Camera-type eye (tissue), 1 donor: ENCODE data around the gene BLOC1S5. TPM values are rescaled to one million over a fixed set of nuclear protein-coding genes. Genes with fewer than 3 reads are reported as not detected.

Experiments used
- total RNA-seq: library from RNA; depleted of rRNA; stranded (reverse); fragments of >200 nt; gene quantifications from one replicate; pipeline ENCODE4 v1.2.3, GENCODE V29; 2014

BLOC1S5 gene, protein sequence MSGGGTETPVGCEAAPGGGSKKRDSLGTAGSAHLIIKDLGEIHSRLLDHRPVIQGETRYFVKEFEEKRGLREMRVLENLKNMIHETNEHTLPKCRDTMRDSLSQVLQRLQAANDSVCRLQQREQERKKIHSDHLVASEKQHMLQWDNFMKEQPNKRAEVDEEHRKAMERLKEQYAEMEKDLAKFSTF
- total RNA-seq = 29.0 TPM

GRCh38 chr6:8063761-8064637 is at the start of gene BLOC1S5:
BLOC1S5 (minus strand) TSS chr6:8064389; CDS start chr6:8064376, 13 bp downstream.

DNA sequence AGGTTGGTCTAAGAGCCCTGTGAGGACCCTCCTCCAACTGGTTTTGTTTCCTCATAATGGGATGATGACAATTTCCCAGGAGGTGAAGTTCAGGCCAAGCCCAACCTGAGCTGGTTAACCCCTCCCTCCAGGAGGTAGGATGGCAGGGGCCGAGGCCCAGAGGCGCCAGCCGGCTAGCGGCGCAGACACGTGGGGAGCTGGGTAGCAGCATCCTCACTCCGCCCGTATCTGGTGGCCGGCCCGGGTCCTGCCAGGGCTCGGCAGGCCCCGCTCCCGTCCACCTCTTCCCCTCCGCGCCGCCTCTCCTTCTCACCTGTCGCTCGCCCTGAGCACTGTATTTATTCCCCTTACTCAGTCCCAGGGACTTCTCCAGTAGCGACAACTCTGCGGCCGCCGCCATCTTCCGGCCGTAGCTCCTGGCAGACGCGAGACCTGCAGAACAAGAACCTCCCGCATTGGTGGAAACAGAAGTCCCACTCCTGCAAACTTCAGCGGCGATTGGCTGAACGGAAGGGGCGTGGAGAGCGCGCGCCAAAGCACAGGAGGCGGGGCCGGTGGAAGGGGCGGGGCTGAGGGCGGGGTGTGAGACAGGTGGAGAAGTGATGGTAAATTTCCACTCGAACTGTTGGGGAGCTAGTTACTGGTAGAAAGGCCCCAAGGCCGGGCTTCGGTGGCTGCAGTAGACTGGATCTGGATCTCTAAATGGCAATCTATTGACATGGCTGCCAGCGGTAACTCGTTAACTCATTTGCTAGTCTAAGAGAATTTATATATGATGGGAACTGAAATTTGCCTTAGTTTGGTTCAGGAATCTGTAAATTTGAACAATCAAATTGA is 38.2 kb upstream of the BLOC1S5 start, which contains the start of gene EEF1E1:
Gene EEF1E1, minus strand, starts transcription at position 427 of the 837 bp plus-strand sequence. Its CDS starts 27 bp downstream, at position 400.

Other genes starting within 250 kb of the BLOC1S5 start
- gene TXNDC5, start 153.6 kb downstream of the BLOC1S5 start, total RNA-seq = 112 TPM
- 38.6 TPM for gene EEF1E1, start 38.2 kb upstream of the BLOC1S5 start, total RNA-seq